Measurements from ENCODE around the gene COL2A1. TPM values are rescaled to one million over a fixed set of nuclear protein-coding genes. Genes with fewer than 3 reads are reported as not detected.
A peak's percentile ranks its signal among the peaks of the same experiment; 100 is the strongest.

Gene COL2A1
- total and polyA plus RNA-seq, 4 donors, result 0.05 to 8.7 (median 0.15) TPM; not detected in 1

GRCh38 chr12:47987411-47988072 is 16.7 kb downstream of the COL2A1 start:
- TF ChIP-seq CTCF (IDR thresholded peaks at IDR 0.05; ENCODE audit: control extremely low read depth, extremely low read depth), result no peak
- Histone ChIP-seq H3K36me3 (ENCODE audit: control insufficient read depth in 4 of 4, insufficient read depth in 4 of 4, low read length in 4 of 4) (no peaks in the 10 kb centered on the region), H3K4me1 (ENCODE audit: control insufficient read depth in 5 of 5, insufficient read depth in 5 of 5, low read length in 5 of 5) (peaks cover 0 to 31% (median 7%) of the 10 kb centered on the region in 5 donors), H3K9ac (ENCODE audit: insufficient read depth in 1 of 2, low read length in 2 of 2) (no peak overlapping the region), H3K4me3 (no peak overlapping the region), H3K27ac (ENCODE audit: low read depth in 1 of 2, low read length in 1 of 2) (no peak overlapping the region), H3K9me3 (ENCODE audit: control insufficient read depth in 4 of 4, insufficient read depth in 3 of 4, low read length in 3 of 4) (peaks cover 0 to 1% (median 0%) of the 10 kb centered on the region in 4 donors), H3K27me3 (ENCODE audit: control insufficient read depth in 3 of 3, insufficient read depth in 3 of 3, low read length in 2 of 3) (peaks cover 0 to 6% (median 0%) of the 10 kb centered on the region in 3 donors)
- WGBS, 2 donors, result 84 to 91% methylated on average over 14 of the region's 14 CpGs
- DNase-seq, result peak in 1 of 3 donors; percentile 8
- ATAC-seq (ENCODE audit: insufficient read depth, low FRiP score), result no peak

GRCh38 chr12:47986832-47987231 is 17.4 kb downstream of the COL2A1 start:
- H3K9ac ChIP-seq (ENCODE audit: insufficient read depth in 1 of 2, low read length in 2 of 2), result no peak overlapping the region
- no peak for TF ChIP-seq CTCF (IDR thresholded peaks at IDR 0.05; ENCODE audit: control extremely low read depth, extremely low read depth)
- peaks cover 0 to 6% (median 0%) of the 10 kb centered on the region in 3 donors for H3K27me3 ChIP-seq (ENCODE audit: control insufficient read depth in 3 of 3, insufficient read depth in 3 of 3, low read length in 2 of 3)
- peaks cover 0 to 24% (median 0%) of the 10 kb centered on the region in 5 donors for H3K4me1 ChIP-seq (ENCODE audit: control insufficient read depth in 5 of 5, insufficient read depth in 5 of 5, low read length in 5 of 5)
- WGBS, 2 donors, result 92 to 98% methylated on average over 5 of the region's 5 CpGs
- ATAC-seq (ENCODE audit: insufficient read depth, low FRiP score) (no peak), DNase-seq (no peak)
- H3K27ac ChIP-seq (ENCODE audit: low read depth in 1 of 2, low read length in 1 of 2), result no peak overlapping the region
- no peak overlapping the region for H3K4me3 ChIP-seq
- peaks cover 0 to 1% (median 0%) of the 10 kb centered on the region in 4 donors for H3K9me3 ChIP-seq (ENCODE audit: control insufficient read depth in 4 of 4, insufficient read depth in 3 of 4, low read length in 3 of 4)
- no peaks in the 10 kb centered on the region for H3K36me3 ChIP-seq (ENCODE audit: control insufficient read depth in 4 of 4, insufficient read depth in 4 of 4, low read length in 4 of 4)

- Histone ChIP-seq H3K4me1 (ENCODE audit: control insufficient read depth in 5 of 5, insufficient read depth in 5 of 5, low read length in 5 of 5) (peaks cover 0 to 24% (median 0%) of the 10 kb centered on the region in 5 donors), H3K36me3 (ENCODE audit: control insufficient read depth in 4 of 4, insufficient read depth in 4 of 4, low read length in 4 of 4) (no peaks in the 10 kb centered on the region), H3K27me3 (ENCODE audit: control insufficient read depth in 3 of 3, insufficient read depth in 3 of 3, low read length in 2 of 3) (peaks cover 0 to 6% (median 0%) of the 10 kb centered on the region in 3 donors), H3K9me3 (ENCODE audit: control insufficient read depth in 4 of 4, insufficient read depth in 3 of 4, low read length in 3 of 4) (peaks cover 0 to 1% (median 0%) of the 10 kb centered on the region in 4 donors), H3K27ac (ENCODE audit: low read depth in 1 of 2, low read length in 1 of 2) (no peak overlapping the region), H3K4me3 (no peak overlapping the region), H3K9ac (ENCODE audit: insufficient read depth in 1 of 2, low read length in 2 of 2) (no peak overlapping the region)
- TF ChIP-seq CTCF (IDR thresholded peaks at IDR 0.05; ENCODE audit: control extremely low read depth, extremely low read depth), result no peak
- ATAC-seq (ENCODE audit: insufficient read depth, low FRiP score) (no peak), DNase-seq (no peak)
- 80 to 82% methylated on average over 8 of the region's 8 CpGs for WGBS, 2 donors
These were observed 18.0 kb downstream of the COL2A1 start for GRCh38 chr12:47986291-47986660.

Data from lung (tissue), 12 donors.